Activated CD8-positive, alpha-beta T cell treated with anti-CD3 and anti-CD28 coated beads for 36 hours (primary cell): ENCODE results near the gene DHRS12. TPM values are rescaled to one million over a fixed set of nuclear protein-coding genes. Genes with fewer than 3 reads are reported as not detected.

ENCODE experiments used
- ATAC-seq: fragments of 200-7000 bp; cut with Tn5 transposase; one replicate; pipeline ENCODE4 v1.10.0; 2021; ENCODE audit warnings: mild to moderate bottlenecking, moderate library complexity
- CTCF ChIA-PET: fragments of 350-600 bp; sonication (Branson Sonifier 250); formaldehyde crosslinking; loops from one replicate; lab custom pipeline; 2021; ENCODE audit warnings: antibody characterized with exemption; lab: Charles Lee
- POLR2A ChIA-PET: fragments of 350-600 bp; sonication (Branson Sonifier 250); formaldehyde crosslinking; loops from one replicate; lab custom pipeline; 2021; ENCODE audit warnings: antibody characterized with exemption; lab: Charles Lee
- DNase-seq: peaks from one replicate; pipeline ENCODE4 v3.0.0-alpha.2; 2020
- H3K27ac Mint-ChIP-seq: one replicate; pipeline ENCODE4 v1.8.0; 2021; ENCODE audit warnings: mild to moderate bottlenecking, mixed read lengths
- H3K27me3 Mint-ChIP-seq: one replicate; pipeline ENCODE4 v1.8.0; 2021; ENCODE audit warnings: mixed read lengths
- H3K36me3 Mint-ChIP-seq: one replicate; pipeline ENCODE4 v1.8.0; 2021; ENCODE audit warnings: low read depth, mixed read lengths
- H3K4me1 Mint-ChIP-seq: one replicate; pipeline ENCODE4 v1.8.0; 2021; ENCODE audit warnings: low read depth, mixed read lengths
- H3K4me3 Mint-ChIP-seq: one replicate; pipeline ENCODE4 v1.8.0; 2021; ENCODE audit warnings: mild to moderate bottlenecking, moderate library complexity, mixed read lengths
- H3K9me3 Mint-ChIP-seq: one replicate; pipeline ENCODE4 v1.8.0; 2021; ENCODE audit warnings: mixed read lengths
- CTCF ChIP-seq: fragments of 200-600 bp; IDR thresholded peaks from one replicate; pipeline ENCODE4 v1.8.0; 2022; ENCODE audit warnings: antibody characterized with exemption, mild to moderate bottlenecking
- intact Hi-C: fragments of 100-400 bp; cut with micrococcal nuclease; formaldehyde crosslinking; loops from one replicate; pipeline ENCODE4 v1.10.0; 2022
- total RNA-seq, 2 experiments: library from RNA; stranded (reverse); gene quantifications; one replicate each; pipeline ENCODE4 v1.2.3, GENCODE V29; 2021

Gene DHRS12
- total RNA-seq, 2 experiments from 2014 or later = 6.6 to 6.7 TPM

GRCh38 chr13:51733374-51734298 lies 70.3 kb downstream of the DHRS12 start:
- Mint-ChIP-seq H3K4me3 (no peak overlapping the region), H3K27ac (no peak overlapping the region), H3K27me3 (no peaks in the 10 kb centered on the region), H3K36me3 (peaks cover 4% of the 10 kb centered on the region), H3K4me1 (peaks cover 12% of the 10 kb centered on the region), H3K9me3 (no peaks in the 10 kb centered on the region)
- no peak for TF ChIP-seq CTCF
- intact Hi-C loops = loop anchor here (10.0 kb wide), 1 partner anchor 119 kb away; no protein-coding TSS in a partner anchor
- ChIA-PET CTCF (no interaction called here), POLR2A (interaction anchor here (1.5 kb wide), 1 partner anchor 9 kb away, joined by 3 read pairs; no protein-coding TSS in a partner anchor)
- DNase-seq (no peak), ATAC-seq (no peak)

- H3K36me3 Mint-ChIP-seq = peaks cover 13% of the 10 kb centered on the region
- no peak overlapping the region for H3K4me3 Mint-ChIP-seq
- peak overlapping the region; percentile 26 for H3K27ac Mint-ChIP-seq
- H3K27me3 Mint-ChIP-seq = no peaks in the 10 kb centered on the region
- POLR2A ChIA-PET = no interaction called here
- DNase-seq (no peak), ATAC-seq (no peak)
- TF ChIP-seq CTCF = no peak
- H3K4me1 Mint-ChIP-seq = peaks cover 2% of the 10 kb centered on the region
- CTCF ChIA-PET = interaction anchor here (0.8 kb wide), 1 partner anchor 33 kb away, joined by 3 read pairs; no protein-coding TSS in a partner anchor
- no peaks in the 10 kb centered on the region for H3K9me3 Mint-ChIP-seq
- intact Hi-C loops = loop anchor here (10.0 kb wide), 1 partner anchor 117 kb away; no protein-coding TSS in a partner anchor
These were observed 72.2 kb downstream of the DHRS12 start for GRCh38 chr13:51731759-51732158.

GRCh38 chr13:51730927-51731326 lies 73.0 kb downstream of the DHRS12 start:
- H3K4me1 Mint-ChIP-seq = peaks cover 2% of the 10 kb centered on the region
- H3K27ac Mint-ChIP-seq = no peak overlapping the region
- ATAC-seq = no peak
- intact Hi-C loops = loop anchor here (10.0 kb wide), 1 partner anchor 116 kb away; no protein-coding TSS in a partner anchor
- no peaks in the 10 kb centered on the region for H3K27me3 Mint-ChIP-seq
- no peak for DNase-seq
- no peak overlapping the region for H3K4me3 Mint-ChIP-seq
- POLR2A ChIA-PET = interaction anchor here (1.0 kb wide), 1 partner anchor 109 kb away, joined by 3 read pairs; no protein-coding TSS in a partner anchor
- no peak for TF ChIP-seq CTCF
- H3K36me3 Mint-ChIP-seq = peaks cover 13% of the 10 kb centered on the region
- no peaks in the 10 kb centered on the region for H3K9me3 Mint-ChIP-seq
- CTCF ChIA-PET = no interaction called here

GRCh38 chr13:51729866-51730553 lies 74.0 kb downstream of the DHRS12 start:
- H3K9me3 Mint-ChIP-seq = no peaks in the 10 kb centered on the region
- ATAC-seq (peak; percentile 83), DNase-seq (peak; percentile 77)
- no peaks in the 10 kb centered on the region for H3K27me3 Mint-ChIP-seq
- intact Hi-C loops = loop anchor here (10.0 kb wide), 1 partner anchor 115 kb away; no protein-coding TSS in a partner anchor
- peaks cover 2% of the 10 kb centered on the region for H3K4me1 Mint-ChIP-seq
- H3K36me3 Mint-ChIP-seq = peaks cover 13% of the 10 kb centered on the region
- no peak overlapping the region for H3K4me3 Mint-ChIP-seq
- POLR2A ChIA-PET = interaction anchor here (1.0 kb wide), 1 partner anchor 108 kb away, joined by 3 read pairs; no protein-coding TSS in a partner anchor
- H3K27ac Mint-ChIP-seq = no peak overlapping the region
- CTCF ChIA-PET = interaction anchor here (1.3 kb wide), 1 partner anchor 444 kb away, joined by 4 read pairs; no protein-coding TSS in a partner anchor
- TF ChIP-seq CTCF = no peak
